ENCODE measurements around the gene SS18.

The SS18 gene

GRCh38 chr18:26021061-26021754 is 69.2 kb downstream of the SS18 start:
- Histone ChIP-seq H3K27me3 (ENCODE audit: control insufficient read depth in 1 of 2, insufficient read depth in 1 of 2, low read length in 2 of 2) (no peaks in the 10 kb centered on the region), H3K36me3 (ENCODE audit: control insufficient read depth in 1 of 2, insufficient read depth in 2 of 2, low read depth in 1 of 2, low read length in 2 of 2) (peaks cover 7 to 96% of the 10 kb centered on the region in 2 experiments), H3K9me3 (ENCODE audit: control insufficient read depth, low read length) (peaks cover 8% of the 10 kb centered on the region), H2AK5ac (ENCODE audit: low read length, severe bottlenecking) (no peak overlapping the region), H3K4me2 (ENCODE audit: low read length, poor library complexity, severe bottlenecking) (no peak overlapping the region), H3K79me1 (replicated peaks; ENCODE audit: low read length, poor library complexity, severe bottlenecking) (peaks cover 13% of the 10 kb centered on the region), H3K4ac (ENCODE audit: low read depth in 1 of 2, low read length in 2 of 2) (no peak overlapping the region), H4K91ac (ENCODE audit: low read length) (no peak overlapping the region), H3K9ac (ENCODE audit: low read length) (no peak overlapping the region), H2BK120ac (ENCODE audit: low read depth, low read length) (no peak overlapping the region), H3K4me1 (ENCODE audit: control insufficient read depth, insufficient read depth, low read depth, low read length) (no peaks in the 10 kb centered on the region), H4K8ac (ENCODE audit: low read length) (no peak overlapping the region), H2BK15ac (ENCODE audit: low read depth, poor library complexity, severe bottlenecking) (no peak overlapping the region), H3K27ac (ENCODE audit: low read length, poor library complexity, severe bottlenecking) (no peak overlapping the region), H3K14ac (ENCODE audit: low read length in 2 of 2) (no peak overlapping the region), H2BK12ac (ENCODE audit: low read length in 2 of 2) (no peak overlapping the region), H3K23ac (ENCODE audit: low read length in 2 of 2) (no peak overlapping the region), H3K4me3 (ENCODE audit: insufficient read depth in 1 of 2, low read depth in 1 of 2, low read length in 2 of 2) (no peak overlapping the region), H2BK5ac (ENCODE audit: low read depth, low read length, poor library complexity, severe bottlenecking) (no peak overlapping the region), H3K18ac (ENCODE audit: low read depth in 1 of 2, low read length in 2 of 2) (no peak overlapping the region), H2AFZ (ENCODE audit: low read depth, low read length) (no peak overlapping the region)
- WGBS = 100% methylated on average over 3 of the region's 3 CpGs
- no peak for DNase-seq

GRCh38 chr18:26017929-26018328 is 72.5 kb downstream of the SS18 start:
- no peak overlapping the region for H2AK5ac ChIP-seq (ENCODE audit: low read length, severe bottlenecking)
- H3K18ac ChIP-seq (ENCODE audit: low read depth in 1 of 2, low read length in 2 of 2) = no peak overlapping the region
- no peak overlapping the region for H3K9ac ChIP-seq (ENCODE audit: low read length)
- peaks cover 10% of the 10 kb centered on the region for H3K79me1 ChIP-seq (replicated peaks; ENCODE audit: low read length, poor library complexity, severe bottlenecking)
- no peak for DNase-seq
- no peak overlapping the region for H2BK15ac ChIP-seq (ENCODE audit: low read depth, poor library complexity, severe bottlenecking)
- H4K91ac ChIP-seq (ENCODE audit: low read length) = no peak overlapping the region
- H3K27ac ChIP-seq (ENCODE audit: low read length, poor library complexity, severe bottlenecking) = no peak overlapping the region
- H3K9me3 ChIP-seq (ENCODE audit: control insufficient read depth, low read length) = peaks cover 8% of the 10 kb centered on the region
- no peak overlapping the region for H3K4me2 ChIP-seq (ENCODE audit: low read length, poor library complexity, severe bottlenecking)
- H2BK5ac ChIP-seq (ENCODE audit: low read depth, low read length, poor library complexity, severe bottlenecking) = no peak overlapping the region
- no peak overlapping the region for H3K4ac ChIP-seq (ENCODE audit: low read depth in 1 of 2, low read length in 2 of 2)
- H2AFZ ChIP-seq (ENCODE audit: low read depth, low read length) = no peak overlapping the region
- H2BK12ac ChIP-seq (ENCODE audit: low read length in 2 of 2) = no peak overlapping the region
- no peak overlapping the region for H3K23ac ChIP-seq (ENCODE audit: low read length in 2 of 2)
- H3K36me3 ChIP-seq (ENCODE audit: control insufficient read depth in 1 of 2, insufficient read depth in 2 of 2, low read depth in 1 of 2, low read length in 2 of 2) = peaks cover 3 to 97% of the 10 kb centered on the region in 2 experiments
- no peak overlapping the region for H2BK120ac ChIP-seq (ENCODE audit: low read depth, low read length)
- H3K4me1 ChIP-seq (ENCODE audit: control insufficient read depth, insufficient read depth, low read depth, low read length) = no peaks in the 10 kb centered on the region
- no peak overlapping the region for H3K14ac ChIP-seq (ENCODE audit: low read length in 2 of 2)
- no peak overlapping the region for H4K8ac ChIP-seq (ENCODE audit: low read length)
- no peak overlapping the region for H3K4me3 ChIP-seq (ENCODE audit: insufficient read depth in 1 of 2, low read depth in 1 of 2, low read length in 2 of 2)
- H3K27me3 ChIP-seq (ENCODE audit: control insufficient read depth in 1 of 2, insufficient read depth in 1 of 2, low read length in 2 of 2) = no peaks in the 10 kb centered on the region

- Histone ChIP-seq H3K4ac (ENCODE audit: low read depth in 1 of 2, low read length in 2 of 2) (no peak overlapping the region), H3K27me3 (ENCODE audit: control insufficient read depth in 1 of 2, insufficient read depth in 1 of 2, low read length in 2 of 2) (no peaks in the 10 kb centered on the region), H3K4me2 (ENCODE audit: low read length, poor library complexity, severe bottlenecking) (no peak overlapping the region), H3K4me3 (ENCODE audit: insufficient read depth in 1 of 2, low read depth in 1 of 2, low read length in 2 of 2) (no peak overlapping the region), H2AK5ac (ENCODE audit: low read length, severe bottlenecking) (no peak overlapping the region), H3K9me3 (ENCODE audit: control insufficient read depth, low read length) (no peaks in the 10 kb centered on the region), H4K8ac (ENCODE audit: low read length) (no peak overlapping the region), H2BK12ac (ENCODE audit: low read length in 2 of 2) (no peak overlapping the region), H3K9ac (ENCODE audit: low read length) (no peak overlapping the region), H3K23ac (ENCODE audit: low read length in 2 of 2) (no peak overlapping the region), H2AFZ (ENCODE audit: low read depth, low read length) (no peak overlapping the region), H3K14ac (ENCODE audit: low read length in 2 of 2) (no peak overlapping the region), H2BK15ac (ENCODE audit: low read depth, poor library complexity, severe bottlenecking) (no peak overlapping the region), H4K91ac (ENCODE audit: low read length) (no peak overlapping the region), H3K18ac (ENCODE audit: low read depth in 1 of 2, low read length in 2 of 2) (no peak overlapping the region), H2BK120ac (ENCODE audit: low read depth, low read length) (no peak overlapping the region), H2BK5ac (ENCODE audit: low read depth, low read length, poor library complexity, severe bottlenecking) (no peak overlapping the region), H3K79me1 (replicated peaks; ENCODE audit: low read length, poor library complexity, severe bottlenecking) (peaks cover 5% of the 10 kb centered on the region), H3K27ac (ENCODE audit: low read length, poor library complexity, severe bottlenecking) (no peak overlapping the region), H3K36me3 (ENCODE audit: control insufficient read depth in 1 of 2, insufficient read depth in 2 of 2, low read depth in 1 of 2, low read length in 2 of 2) (peaks cover 6 to 91% of the 10 kb centered on the region in 2 experiments), H3K4me1 (ENCODE audit: control insufficient read depth, insufficient read depth, low read depth, low read length) (no peaks in the 10 kb centered on the region)
- DNase-seq = no peak
Observed at GRCh38 chr18:26014462-26014861, 76.0 kb downstream of the SS18 start.

- H4K8ac ChIP-seq (ENCODE audit: low read length) = no peak overlapping the region
- no peak overlapping the region for H3K4me3 ChIP-seq (ENCODE audit: insufficient read depth in 1 of 2, low read depth in 1 of 2, low read length in 2 of 2)
- H3K9me3 ChIP-seq (ENCODE audit: control insufficient read depth, low read length) = no peaks in the 10 kb centered on the region
- no peak overlapping the region for H3K27ac ChIP-seq (ENCODE audit: low read length, poor library complexity, severe bottlenecking)
- WGBS = 100% methylated on average over 1 of the region's 1 CpG
- no peak overlapping the region for H2AFZ ChIP-seq (ENCODE audit: low read depth, low read length)
- no peak overlapping the region for H3K4ac ChIP-seq (ENCODE audit: low read depth in 1 of 2, low read length in 2 of 2)
- no peak overlapping the region for H3K4me2 ChIP-seq (ENCODE audit: low read length, poor library complexity, severe bottlenecking)
- H3K4me1 ChIP-seq (ENCODE audit: control insufficient read depth, insufficient read depth, low read depth, low read length) = peaks cover 3% of the 10 kb centered on the region
- H3K14ac ChIP-seq (ENCODE audit: low read length in 2 of 2) = no peak overlapping the region
- H2BK5ac ChIP-seq (ENCODE audit: low read depth, low read length, poor library complexity, severe bottlenecking) = no peak overlapping the region
- DNase-seq = no peak
- no peak overlapping the region for H3K23ac ChIP-seq (ENCODE audit: low read length in 2 of 2)
- no peak overlapping the region for H3K18ac ChIP-seq (ENCODE audit: low read depth in 1 of 2, low read length in 2 of 2)
- no peak overlapping the region for H4K91ac ChIP-seq (ENCODE audit: low read length)
- peaks cover 6 to 40% of the 10 kb centered on the region in 2 experiments for H3K36me3 ChIP-seq (ENCODE audit: control insufficient read depth in 1 of 2, insufficient read depth in 2 of 2, low read depth in 1 of 2, low read length in 2 of 2)
- H2BK12ac ChIP-seq (ENCODE audit: low read length in 2 of 2) = no peak overlapping the region
- no peak overlapping the region for H3K9ac ChIP-seq (ENCODE audit: low read length)
- H2AK5ac ChIP-seq (ENCODE audit: low read length, severe bottlenecking) = no peak overlapping the region
- no peak overlapping the region for H2BK15ac ChIP-seq (ENCODE audit: low read depth, poor library complexity, severe bottlenecking)
- peaks cover 3% of the 10 kb centered on the region for H3K79me1 ChIP-seq (replicated peaks; ENCODE audit: low read length, poor library complexity, severe bottlenecking)
- H3K27me3 ChIP-seq (ENCODE audit: control insufficient read depth in 1 of 2, insufficient read depth in 1 of 2, low read length in 2 of 2) = no peaks in the 10 kb centered on the region
- no peak overlapping the region for H2BK120ac ChIP-seq (ENCODE audit: low read depth, low read length)
Observed at GRCh38 chr18:26008619-26009018, 81.8 kb downstream of the SS18 start.

Data from mesenchymal stem cell (in vitro differentiated cells and primary cell).